KMS-11 (cell line): ENCODE data around the gene VSIR.

Experiments
- H2AFZ ChIP-seq: fragments of 200-600 bp; sonication (generic); 2 replicates; pipeline ENCODE4 v1.6.1; 2016; ENCODE audit warnings: antibody characterized with exemption, mixed run types, low read depth
- H3K27ac ChIP-seq: fragments of 200-600 bp; sonication (generic); 2 replicates; pipeline ENCODE4 v1.6.1; 2016; ENCODE audit warnings: mild to moderate bottlenecking, mixed run types
- H3K27me3 ChIP-seq: fragments of 200-600 bp; sonication (generic); 2 replicates; pipeline ENCODE4 v1.6.1; 2017; ENCODE audit warnings: mild to moderate bottlenecking, low read depth, mixed run types, moderate library complexity; ENCODE audit not compliant: insufficient read depth
- H3K36me3 ChIP-seq: fragments of 200-600 bp; sonication (generic); 2 replicates; pipeline ENCODE4 v1.6.1; 2017; ENCODE audit warnings: mild to moderate bottlenecking, mixed run types; ENCODE audit not compliant: insufficient read depth
- H3K4me1 ChIP-seq: fragments of 200-600 bp; sonication (generic); 2 replicates; pipeline ENCODE4 v1.6.1; 2016; ENCODE audit warnings: mild to moderate bottlenecking, low read depth, mixed run types; ENCODE audit not compliant: poor library complexity, severe bottlenecking
- H3K4me2 ChIP-seq: fragments of 200-600 bp; sonication (generic); 2 replicates; pipeline ENCODE4 v1.7.0; 2016; ENCODE audit warnings: mild to moderate bottlenecking, mixed run types
- H3K4me3 ChIP-seq: fragments of 200-600 bp; sonication (generic); IDR thresholded peaks from 2 replicates; pipeline ENCODE4 v1.6.1; 2017; ENCODE audit warnings: low read depth, low read length, mixed read lengths; ENCODE audit not compliant: insufficient read depth
- H3K79me2 ChIP-seq: fragments of 200-600 bp; sonication (generic); 2 replicates; pipeline ENCODE4 v1.6.1; 2016; ENCODE audit warnings: low read depth, mixed run types; ENCODE audit not compliant: insufficient read depth
- H3K9ac ChIP-seq: fragments of 200-600 bp; sonication (generic); 2 replicates; pipeline ENCODE4 v1.6.1; 2016; ENCODE audit warnings: mild to moderate bottlenecking, mixed run types
- H4K20me1 ChIP-seq: fragments of 200-600 bp; sonication (generic); 2 replicates; pipeline ENCODE4 v1.6.1; 2016; ENCODE audit warnings: mild to moderate bottlenecking, mixed run types; ENCODE audit not compliant: insufficient read depth
- CTCF ChIP-seq: fragments of 200-600 bp; sonication (generic); conservative IDR thresholded peaks from 2 replicates; pipeline ENCODE4 v1.6.1; 2017; ENCODE audit warnings: low read depth, mild to moderate bottlenecking, antibody characterized with exemption, low read length, moderate library complexity, mixed read lengths

Gene VSIR

GRCh38 chr10:71799112-71799511 is 25.8 kb upstream of the VSIR start:
- Histone ChIP-seq H3K27me3 (peaks cover 52% of the 10 kb centered on the region; the same call in 1 of the 2 replicates), H3K4me1 (no peaks in the 10 kb centered on the region), H3K36me3 (no peaks in the 10 kb centered on the region), H3K79me2 (no peaks in the 10 kb centered on the region), H2AFZ (no peak overlapping the region), H3K4me2 (no peak overlapping the region), H4K20me1 (no peaks in the 10 kb centered on the region), H3K9ac (no peak overlapping the region), H3K4me3 (no peak overlapping the region), H3K27ac (no peak overlapping the region)
- TF ChIP-seq CTCF = no peak

GRCh38 chr10:71798308-71798624 is 24.9 kb upstream of the VSIR start:
- Histone ChIP-seq H2AFZ (no peak overlapping the region), H3K36me3 (no peaks in the 10 kb centered on the region), H3K4me1 (no peaks in the 10 kb centered on the region), H3K9ac (no peak overlapping the region), H3K79me2 (no peaks in the 10 kb centered on the region), H3K27ac (no peak overlapping the region), H3K4me2 (no peak overlapping the region), H3K4me3 (no peak overlapping the region), H3K27me3 (peaks cover 60% of the 10 kb centered on the region), H4K20me1 (no peaks in the 10 kb centered on the region)
- TF ChIP-seq CTCF = no peak

GRCh38 chr10:71797533-71798307 is 24.4 kb upstream of the VSIR start:
- no peak for TF ChIP-seq CTCF
- Histone ChIP-seq H4K20me1 (no peaks in the 10 kb centered on the region), H3K79me2 (no peaks in the 10 kb centered on the region), H3K4me3 (no peak overlapping the region), H3K27ac (no peak overlapping the region), H3K4me1 (no peaks in the 10 kb centered on the region), H3K36me3 (no peaks in the 10 kb centered on the region), H3K27me3 (peaks cover 60% of the 10 kb centered on the region), H3K9ac (no peak overlapping the region), H3K4me2 (no peak overlapping the region), H2AFZ (no peak overlapping the region)

GRCh38 chr10:71796749-71797405 is 23.6 kb upstream of the VSIR start:
- Histone ChIP-seq H3K27ac (no peak overlapping the region), H3K4me3 (no peak overlapping the region), H3K4me2 (no peak overlapping the region), H3K79me2 (no peaks in the 10 kb centered on the region), H3K36me3 (no peaks in the 10 kb centered on the region), H4K20me1 (no peaks in the 10 kb centered on the region), H3K9ac (no peak overlapping the region), H3K4me1 (no peaks in the 10 kb centered on the region), H3K27me3 (peaks cover 60% of the 10 kb centered on the region), H2AFZ (no peak overlapping the region)
- TF ChIP-seq CTCF = no peak
